ENCODE data around the gene ST6GAL1.
"Not testable (repeated sequence)": the region's sequence is repeated elsewhere in the genome, so short reads cannot be mapped to it uniquely, and the experiment has no call there.

DNA sequence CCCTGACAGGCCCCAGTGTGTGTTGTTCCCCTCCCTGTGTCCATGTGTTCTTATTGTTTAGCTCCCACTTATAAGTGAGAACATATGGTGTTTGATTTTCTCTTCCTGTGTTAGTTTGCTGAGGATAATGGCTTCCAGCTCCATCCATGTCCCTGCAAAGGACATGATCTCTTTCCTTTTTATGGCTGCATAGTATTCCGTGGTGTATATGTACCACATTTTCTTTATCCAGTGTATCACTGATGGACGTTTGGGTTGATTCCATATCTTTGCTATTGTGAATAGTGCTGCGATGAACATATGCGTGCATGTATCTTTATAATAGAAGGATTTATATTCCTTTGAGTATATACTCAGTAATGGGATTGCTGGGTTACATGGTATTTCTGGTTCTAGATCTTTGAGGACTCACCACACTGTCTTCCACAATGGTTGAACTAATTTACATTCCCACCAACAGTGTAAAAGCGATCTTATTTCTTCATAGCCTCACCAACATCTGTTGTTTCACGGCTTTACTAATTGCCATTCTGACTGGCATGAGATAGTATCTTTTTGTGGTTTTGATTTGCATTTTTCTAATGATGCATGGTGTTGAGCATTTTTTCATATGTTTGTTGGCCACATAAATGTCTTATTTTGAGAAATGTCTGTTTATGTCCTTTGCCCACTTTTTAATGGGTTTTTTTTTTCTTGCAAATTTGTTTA, 23.8 kb downstream of the ST6GAL1 start:
- TF ChIP-seq, protein P1, sequence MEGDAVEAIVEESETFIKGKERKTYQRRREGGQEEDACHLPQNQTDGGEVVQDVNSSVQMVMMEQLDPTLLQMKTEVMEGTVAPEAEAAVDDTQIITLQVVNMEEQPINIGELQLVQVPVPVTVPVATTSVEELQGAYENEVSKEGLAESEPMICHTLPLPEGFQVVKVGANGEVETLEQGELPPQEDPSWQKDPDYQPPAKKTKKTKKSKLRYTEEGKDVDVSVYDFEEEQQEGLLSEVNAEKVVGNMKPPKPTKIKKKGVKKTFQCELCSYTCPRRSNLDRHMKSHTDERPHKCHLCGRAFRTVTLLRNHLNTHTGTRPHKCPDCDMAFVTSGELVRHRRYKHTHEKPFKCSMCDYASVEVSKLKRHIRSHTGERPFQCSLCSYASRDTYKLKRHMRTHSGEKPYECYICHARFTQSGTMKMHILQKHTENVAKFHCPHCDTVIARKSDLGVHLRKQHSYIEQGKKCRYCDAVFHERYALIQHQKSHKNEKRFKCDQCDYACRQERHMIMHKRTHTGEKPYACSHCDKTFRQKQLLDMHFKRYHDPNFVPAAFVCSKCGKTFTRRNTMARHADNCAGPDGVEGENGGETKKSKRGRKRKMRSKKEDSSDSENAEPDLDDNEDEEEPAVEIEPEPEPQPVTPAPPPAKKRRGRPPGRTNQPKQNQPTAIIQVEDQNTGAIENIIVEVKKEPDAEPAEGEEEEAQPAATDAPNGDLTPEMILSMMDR (IDR thresholded peaks at IDR 0.05): not testable (repeated sequence)
- not testable (repeated sequence) for TF ChIP-seq POLR2A (IDR thresholded peaks at IDR 0.05)
